Hippocampal formation (tissue), 2 donors: Measurements from ENCODE around the gene MLST8.
"Not testable (repeated sequence)": the region's sequence is repeated elsewhere in the genome, so short reads cannot be mapped to it uniquely, and the experiment has no call there.

ENCODE experiments used
- DNase-seq, 2 donors: peaks; one replicate each; lab custom pipeline; 2025; lab: John Stamatoyannopoulos, UW

The MLST8 gene

GRCh38 chr16:2231016-2231931 is 26.0 kb downstream of the MLST8 start:
- no peak for DNase-seq

DNA sequence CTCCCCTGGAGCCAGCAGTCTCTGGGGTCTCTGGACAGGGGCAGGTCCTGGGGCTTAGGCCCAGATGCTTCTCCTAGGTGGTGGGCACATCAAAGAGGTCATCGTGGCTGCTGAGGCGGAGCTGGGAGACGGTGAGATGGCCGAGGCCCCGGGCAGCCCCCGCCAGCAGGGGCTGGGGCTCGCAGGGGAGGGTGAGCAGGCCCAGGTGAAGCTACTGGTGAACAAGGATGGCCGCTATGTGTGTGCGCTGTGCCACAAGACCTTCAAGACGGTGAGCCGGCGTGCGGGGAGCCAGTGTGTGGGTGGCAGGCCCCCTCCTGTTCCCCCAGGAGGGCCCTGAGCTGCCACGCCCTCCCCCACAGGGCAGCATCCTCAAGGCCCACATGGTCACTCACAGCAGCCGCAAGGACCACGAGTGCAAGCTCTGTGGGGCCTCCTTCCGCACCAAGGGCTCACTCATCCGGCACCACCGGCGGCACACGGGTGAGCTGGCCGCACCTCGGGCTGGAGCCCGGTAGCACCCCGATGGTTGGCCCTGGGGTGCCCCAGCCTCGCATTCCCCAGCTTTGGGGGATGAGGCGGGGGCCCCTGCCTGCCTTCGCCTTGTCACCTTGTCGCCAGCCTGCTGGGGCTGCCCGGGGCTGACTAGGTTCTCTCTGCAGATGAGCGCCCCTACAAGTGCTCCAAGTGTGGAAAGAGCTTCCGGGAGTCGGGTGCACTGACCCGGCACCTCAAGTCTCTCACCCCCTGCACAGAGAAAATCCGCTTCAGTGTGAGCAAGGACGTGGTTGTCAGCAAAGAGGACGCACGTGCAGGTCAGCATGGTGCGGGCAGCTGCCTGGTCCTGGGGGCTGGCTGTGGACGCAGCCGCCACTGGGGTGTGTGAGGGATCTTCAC is 27.1 kb downstream of the MLST8 start:
- no peak for DNase-seq

DNA sequence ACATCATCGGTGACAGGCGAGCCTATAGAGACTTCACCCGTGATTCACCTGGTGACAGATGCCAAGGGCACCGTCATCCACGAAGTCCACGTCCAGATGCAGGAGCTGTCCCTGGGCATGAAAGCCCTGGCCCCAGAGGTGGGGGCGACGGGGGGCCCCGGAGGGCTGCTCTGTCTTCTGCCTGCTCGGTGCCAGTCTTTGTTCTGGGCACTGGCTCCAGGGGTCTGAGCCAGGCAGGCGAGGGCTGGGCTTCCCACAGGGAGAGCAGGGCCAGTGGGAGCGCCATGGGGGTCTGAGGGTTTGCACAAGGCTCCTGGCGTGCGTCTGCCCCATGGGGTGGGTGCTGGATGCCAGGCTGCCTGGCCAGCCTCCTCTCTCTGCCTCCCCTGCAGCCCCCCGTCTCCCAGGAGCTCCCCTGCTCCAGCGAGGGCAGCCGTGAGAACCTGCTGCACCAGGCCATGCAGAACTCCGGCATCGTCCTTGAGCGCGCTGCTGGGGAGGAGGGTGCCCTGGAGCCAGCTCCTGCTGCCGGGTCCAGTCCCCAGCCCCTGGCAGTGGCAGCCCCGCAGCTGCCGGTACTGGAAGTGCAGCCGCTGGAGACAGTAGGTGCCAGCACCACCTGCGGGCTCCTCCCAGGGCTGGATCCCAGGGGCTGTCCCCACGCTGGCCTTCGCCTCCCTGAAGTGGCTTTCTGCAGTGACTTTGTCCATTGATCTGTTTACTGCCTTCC is 28.0 kb downstream of the MLST8 start:
- no peak for DNase-seq

GRCh38 chr16:2233872-2234812 is 28.9 kb downstream of the MLST8 start:
- no peak for DNase-seq

GRCh38 chr16:2234813-2235170 is 29.5 kb downstream of the MLST8 start:
- no peak for DNase-seq

DNA sequence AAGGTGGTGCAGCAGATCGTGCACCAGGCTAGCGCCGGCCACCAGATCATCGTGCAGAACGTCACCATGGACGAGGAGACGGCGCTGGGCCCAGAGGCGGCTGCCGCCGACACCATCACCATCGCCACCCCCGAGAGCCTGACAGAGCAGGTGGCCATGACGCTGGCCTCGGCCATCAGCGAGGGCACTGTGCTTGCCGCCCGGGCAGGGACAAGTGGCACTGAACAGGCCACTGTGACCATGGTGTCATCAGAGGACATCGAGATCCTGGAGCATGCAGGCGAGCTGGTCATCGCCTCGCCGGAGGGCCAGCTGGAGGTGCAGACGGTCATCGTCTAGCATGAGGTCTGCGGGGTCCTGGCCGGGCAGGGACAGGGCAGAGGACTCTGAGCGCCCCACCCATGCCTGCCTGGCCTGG is 30.0 kb downstream of the MLST8 start:
- no peak for DNase-seq

- DNase-seq: no peak
These were observed 30.6 kb downstream of the MLST8 start for GRCh38 chr16:2235695-2236336.

GRCh38 chr16:2236337-2237101 is 31.3 kb downstream of the MLST8 start, which contains the start of gene DNASE1L2:
Gene DNASE1L2 (plus strand): TSS chr16:2236444. CDS start chr16:2236817, 373 bp downstream.
- DNase-seq: no peak

DNA sequence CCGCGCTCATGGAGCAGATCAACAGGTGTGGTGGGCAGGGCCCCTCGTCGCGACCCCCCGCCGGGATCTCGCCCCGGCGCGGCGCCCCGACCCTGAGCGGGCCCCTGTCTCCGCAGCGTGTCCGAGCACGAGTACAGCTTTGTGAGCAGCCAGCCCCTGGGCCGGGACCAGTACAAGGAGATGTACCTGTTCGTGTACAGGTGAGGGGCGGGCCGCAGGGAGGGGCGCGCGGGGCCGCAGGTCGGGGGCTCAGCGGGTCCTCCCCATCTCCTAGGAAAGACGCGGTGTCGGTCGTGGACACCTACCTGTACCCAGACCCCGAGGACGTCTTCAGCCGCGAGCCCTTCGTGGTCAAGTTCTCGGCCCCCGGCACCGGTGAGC is 31.8 kb downstream of the MLST8 start:
- DNase-seq: no peak

DNA sequence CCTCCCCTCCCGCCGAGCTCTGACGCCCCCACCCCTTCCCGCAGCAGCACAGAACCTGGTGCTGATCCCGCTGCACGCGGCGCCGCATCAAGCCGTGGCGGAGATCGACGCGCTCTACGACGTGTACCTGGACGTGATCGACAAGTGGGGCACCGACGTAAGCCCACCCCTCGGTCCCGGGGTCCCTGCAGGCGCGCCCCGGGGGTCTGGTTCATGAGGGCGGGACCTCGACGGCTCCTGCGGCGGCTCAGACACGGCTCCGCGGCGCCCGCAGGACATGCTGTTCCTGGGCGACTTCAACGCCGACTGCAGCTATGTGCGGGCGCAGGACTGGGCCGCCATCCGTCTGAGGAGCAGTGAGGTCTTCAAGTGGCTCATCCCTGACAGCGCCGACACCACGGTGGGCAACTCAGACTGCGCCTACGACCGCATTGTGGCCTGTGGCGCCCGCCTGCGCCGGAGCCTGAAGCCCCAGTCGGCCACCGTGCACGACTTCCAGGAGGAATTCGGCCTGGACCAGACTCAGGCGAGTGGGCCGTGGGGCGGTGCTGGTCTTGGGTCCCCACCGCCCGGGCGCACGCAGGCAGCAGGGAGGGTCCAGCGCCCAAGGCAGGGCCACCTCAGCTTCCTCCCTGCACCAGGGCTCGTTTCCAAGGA is 32.4 kb downstream of the MLST8 start:
- DNase-seq: no peak

DNA sequence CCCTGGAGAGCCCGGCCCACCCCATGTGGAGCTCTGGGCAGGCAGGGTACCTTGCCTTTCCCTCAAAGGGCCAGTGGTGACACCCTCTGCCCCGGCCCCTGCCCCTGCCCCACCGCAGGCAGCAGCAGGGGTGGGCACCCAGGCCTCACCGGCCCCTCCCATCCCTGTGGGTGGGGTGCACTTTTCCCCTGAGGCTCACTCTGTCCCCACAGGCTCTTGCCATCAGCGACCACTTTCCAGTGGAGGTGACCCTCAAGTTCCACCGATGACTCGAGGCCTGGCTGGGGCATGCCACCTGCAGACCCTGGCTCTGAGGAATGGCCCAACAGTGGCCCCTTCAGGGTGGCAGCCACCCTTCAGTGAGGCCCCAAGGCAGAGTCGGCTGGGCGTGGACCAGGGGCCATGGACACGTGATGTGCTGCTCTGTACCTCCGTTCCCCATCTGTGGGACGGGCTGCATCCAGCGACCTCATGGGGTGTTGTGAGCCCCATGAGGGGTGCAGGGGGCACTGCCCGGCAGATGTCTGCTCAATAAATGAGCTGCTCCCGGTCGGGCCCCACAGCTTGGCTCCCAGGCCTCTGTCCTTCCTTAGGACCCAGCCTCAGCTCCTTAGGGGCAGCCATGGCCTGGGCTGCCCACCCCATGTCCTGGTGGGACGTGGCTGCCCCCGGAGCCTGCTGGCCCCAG is 33.0 kb downstream of the MLST8 start:
- no peak for DNase-seq

- no peak for DNase-seq
These were observed 33.8 kb downstream of the MLST8 start for GRCh38 chr16:2238838-2239675.

- not testable (repeated sequence) for DNase-seq
These were observed 35.1 kb downstream of the MLST8 start for GRCh38 chr16:2240331-2240730.

DNA sequence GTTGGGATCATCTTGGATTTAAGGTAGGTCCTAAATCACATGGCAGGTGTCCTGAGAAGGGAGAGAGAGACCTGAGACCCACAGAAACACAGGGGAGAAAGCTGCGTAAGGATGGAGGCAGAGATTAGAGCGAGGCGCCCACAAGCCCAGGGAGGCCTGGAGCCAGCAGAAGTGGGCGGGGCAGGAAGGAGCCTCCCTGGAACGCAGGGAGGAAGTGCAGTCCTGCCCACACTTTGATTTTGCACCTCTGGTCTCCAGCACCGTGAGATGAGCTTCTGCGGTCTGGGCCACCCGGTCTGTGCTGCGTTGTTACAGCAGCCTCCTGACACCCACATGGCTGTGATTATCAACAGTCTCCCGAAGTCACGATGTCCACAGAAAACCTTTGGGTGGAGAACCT is 37.3 kb downstream of the MLST8 start:
- DNase-seq: no peak

- no peak for DNase-seq
These were observed 37.8 kb downstream of the MLST8 start for GRCh38 chr16:2243031-2243528.

DNA sequence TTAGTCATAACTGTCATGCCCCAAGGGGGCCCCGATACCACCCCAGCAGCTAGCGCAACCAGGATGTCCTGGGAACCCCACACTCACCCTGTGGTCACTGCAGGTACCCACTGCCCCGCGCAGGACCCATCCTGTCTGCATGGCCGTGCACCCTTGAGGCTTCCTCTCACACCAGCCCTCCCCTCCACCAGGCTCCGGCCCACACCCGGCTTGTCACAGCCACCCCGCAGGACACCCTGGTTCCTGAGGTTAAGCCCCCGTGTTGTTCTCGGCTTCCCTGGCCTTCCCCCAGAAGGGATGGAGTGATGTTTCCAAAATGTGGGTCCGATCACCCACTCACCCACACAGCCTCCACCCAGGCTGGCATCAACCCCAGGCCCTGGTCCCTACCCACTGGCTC is 38.5 kb downstream of the MLST8 start:
- DNase-seq: no peak

GRCh38 chr16:2244301-2244700 is 39.0 kb downstream of the MLST8 start:
- DNase-seq: no peak
